HG03045 (cell line): ENCODE data around the gene BSPRY.
"Not testable (repeated sequence)": the region's sequence is repeated elsewhere in the genome, so short reads cannot be mapped to it uniquely, and the experiment has no call there.

Source experiments
- ATAC-seq: cut with Tn5 transposase; IDR thresholded peaks from one replicate; pipeline ENCODE4 v1.9.1; 2021; ENCODE audit warnings: mild to moderate bottlenecking, moderate library complexity; ENCODE audit not compliant: unreplicated experiment

BSPRY gene

DNA sequence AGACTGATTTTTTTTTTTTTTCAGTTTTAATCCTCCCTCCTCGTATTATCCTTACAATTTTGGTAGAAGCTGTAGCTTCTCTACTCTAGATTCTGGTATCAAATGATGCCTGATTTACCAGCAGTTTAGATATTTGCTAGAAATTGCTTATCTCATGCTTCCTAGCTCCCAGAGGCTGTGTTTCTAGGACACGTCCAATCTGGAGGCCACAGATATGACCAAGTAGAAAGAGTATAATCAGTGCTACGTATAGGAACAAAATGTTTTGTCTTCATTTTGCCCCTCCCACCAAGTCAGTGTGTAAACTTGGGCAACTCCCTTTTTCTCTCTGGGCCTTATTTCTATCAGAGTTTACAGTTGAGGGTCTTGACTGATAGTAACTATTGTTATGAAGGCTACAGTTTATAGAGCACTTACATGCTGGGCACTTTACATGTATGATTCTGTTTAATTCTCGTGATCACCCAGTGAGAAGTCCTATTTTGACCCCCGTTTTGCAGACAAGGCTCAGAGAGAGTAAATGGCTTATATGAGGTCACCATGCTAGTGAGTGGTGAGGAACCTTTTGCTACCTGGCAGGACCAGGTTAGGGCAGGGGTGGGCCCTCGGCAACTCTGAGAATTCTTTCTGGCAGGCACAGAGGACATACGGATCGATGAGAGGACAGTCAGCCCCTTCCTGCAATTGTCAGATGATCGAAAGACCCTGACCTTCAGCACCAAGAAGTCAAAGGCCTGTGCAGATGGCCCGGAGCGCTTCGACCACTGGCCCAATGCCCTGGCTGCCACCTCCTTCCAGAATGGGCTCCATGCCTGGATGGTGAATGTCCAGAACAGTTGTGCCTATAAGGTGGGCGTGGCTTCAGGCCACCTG, 19.9 kb downstream of the BSPRY start:
- ATAC-seq = no peak

DNA sequence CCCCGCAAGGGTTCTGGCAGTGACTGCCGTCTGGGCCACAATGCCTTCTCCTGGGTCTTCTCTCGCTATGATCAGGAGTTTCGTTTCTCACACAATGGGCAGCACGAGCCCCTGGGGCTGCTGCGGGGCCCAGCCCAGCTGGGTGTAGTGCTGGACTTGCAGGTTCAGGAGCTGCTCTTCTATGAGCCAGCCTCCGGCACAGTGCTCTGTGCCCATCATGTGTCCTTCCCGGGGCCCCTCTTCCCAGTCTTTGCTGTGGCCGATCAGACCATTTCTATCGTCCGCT, 20.5 kb downstream of the BSPRY start:
- no peak for ATAC-seq

DNA sequence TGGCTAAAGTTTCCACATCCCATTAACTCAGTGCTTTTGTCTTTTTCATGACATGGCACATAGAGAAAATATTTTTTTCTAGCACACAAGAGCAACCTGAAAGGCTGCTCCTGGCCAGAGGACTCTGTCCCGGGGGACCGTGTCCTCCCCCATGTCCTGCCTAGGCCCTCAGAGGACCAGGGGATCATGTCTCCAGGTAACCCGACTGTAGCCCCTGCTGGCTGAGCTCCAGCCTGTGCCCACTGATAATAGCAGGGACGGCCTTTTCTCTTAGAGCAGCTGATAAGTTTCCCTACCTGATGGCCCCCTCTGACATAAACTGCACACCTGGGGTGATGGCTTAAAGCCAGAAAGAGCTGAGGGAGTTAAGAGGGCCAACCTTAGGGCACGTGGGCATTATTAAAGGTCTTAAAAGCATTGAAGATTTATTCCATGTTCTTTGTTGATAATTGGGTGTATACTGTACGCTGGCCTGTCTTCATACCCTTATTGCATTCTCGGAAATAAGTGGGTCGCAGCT, 21.5 kb downstream of the BSPRY start:
- ATAC-seq = no peak

DNA sequence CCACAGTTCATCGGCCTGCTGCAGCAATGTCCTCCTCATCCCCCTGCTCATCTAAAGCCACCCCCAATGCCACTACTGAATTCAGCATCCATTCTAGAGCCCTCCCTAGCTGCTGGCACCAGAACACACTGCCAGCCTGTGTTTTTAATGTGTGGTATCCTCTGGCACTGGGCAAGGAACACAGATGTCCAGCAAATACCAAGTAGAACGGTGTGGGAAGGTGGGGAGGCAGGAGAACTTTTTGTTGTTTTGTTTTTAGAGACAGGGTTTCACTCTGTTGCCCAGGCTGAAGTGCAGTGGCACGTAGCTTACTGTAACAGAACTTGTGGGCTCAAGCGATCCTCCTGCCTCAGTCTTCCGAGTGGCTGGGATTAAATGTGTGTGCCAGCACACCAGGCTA, 22.7 kb downstream of the BSPRY start:
- no peak for ATAC-seq

DNA sequence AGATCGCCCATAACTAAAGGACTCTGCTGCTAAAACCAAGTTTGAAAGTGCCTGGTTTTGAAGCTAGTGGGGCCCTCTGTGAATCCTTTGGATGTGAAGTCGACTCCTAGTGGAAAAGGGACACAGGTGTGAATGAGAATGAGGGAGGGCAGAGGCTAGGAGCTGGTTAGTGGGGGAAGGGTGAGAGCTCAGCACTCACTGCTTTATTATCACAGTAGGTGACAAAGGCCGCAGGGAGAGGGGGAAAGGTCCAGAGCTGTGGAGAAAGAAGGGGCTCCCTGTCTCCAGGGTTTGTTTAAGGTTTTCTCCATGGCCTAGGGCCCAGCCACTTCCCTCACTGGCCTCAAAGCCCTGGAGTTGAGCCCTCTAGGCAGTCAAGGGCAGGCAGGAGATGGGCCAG, 23.9 kb downstream of the BSPRY start:
- ATAC-seq = no peak

- no peak for ATAC-seq
These were observed 24.5 kb downstream of the BSPRY start for GRCh38 chr9:113373676-113374392.

DNA sequence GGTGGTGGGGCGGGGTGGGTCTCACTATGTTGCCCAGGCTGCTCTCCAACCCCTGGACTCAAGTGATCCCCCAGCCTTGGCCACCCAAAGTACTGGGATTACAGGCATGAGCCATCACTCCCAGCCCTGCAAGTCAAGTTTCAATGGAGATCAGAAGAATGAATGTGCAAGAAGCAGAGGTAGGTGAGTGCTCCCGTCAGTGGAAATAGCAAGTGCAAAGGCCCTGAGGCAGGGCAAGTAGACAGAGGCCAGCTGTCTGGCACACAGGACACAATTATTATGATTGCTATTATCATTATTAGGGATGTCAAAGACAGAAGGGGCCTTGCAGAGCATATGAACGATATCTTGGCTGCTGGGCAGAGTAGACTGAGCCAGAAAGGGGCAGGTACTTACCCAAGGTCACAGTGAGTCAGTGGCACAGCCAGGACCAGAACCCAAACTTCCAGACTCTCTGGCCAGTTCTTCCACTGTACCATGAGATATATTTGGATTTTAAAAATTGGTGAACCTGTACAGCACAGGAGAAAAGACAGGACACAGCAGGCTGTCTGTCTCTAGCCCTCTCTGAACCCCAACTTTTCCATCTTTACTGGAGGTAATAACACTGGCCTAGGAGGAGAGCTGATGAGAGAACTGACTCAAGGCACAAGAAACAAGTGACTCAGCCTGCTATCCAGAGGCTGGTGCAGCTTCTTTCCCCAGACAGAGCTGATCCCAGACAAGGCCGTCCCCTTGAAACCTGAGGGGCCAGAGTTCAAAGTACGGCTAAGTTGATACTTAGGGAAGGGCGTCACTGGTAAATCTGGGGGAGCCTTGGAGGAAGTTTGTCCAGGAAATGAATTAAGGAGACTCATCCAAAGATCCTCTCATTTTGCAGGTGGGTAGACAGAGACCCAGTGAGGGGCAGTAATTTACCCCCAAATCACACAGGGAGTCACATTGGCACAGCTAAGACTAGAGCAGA, 26.0 kb downstream of the BSPRY start:
- no peak for ATAC-seq

DNA sequence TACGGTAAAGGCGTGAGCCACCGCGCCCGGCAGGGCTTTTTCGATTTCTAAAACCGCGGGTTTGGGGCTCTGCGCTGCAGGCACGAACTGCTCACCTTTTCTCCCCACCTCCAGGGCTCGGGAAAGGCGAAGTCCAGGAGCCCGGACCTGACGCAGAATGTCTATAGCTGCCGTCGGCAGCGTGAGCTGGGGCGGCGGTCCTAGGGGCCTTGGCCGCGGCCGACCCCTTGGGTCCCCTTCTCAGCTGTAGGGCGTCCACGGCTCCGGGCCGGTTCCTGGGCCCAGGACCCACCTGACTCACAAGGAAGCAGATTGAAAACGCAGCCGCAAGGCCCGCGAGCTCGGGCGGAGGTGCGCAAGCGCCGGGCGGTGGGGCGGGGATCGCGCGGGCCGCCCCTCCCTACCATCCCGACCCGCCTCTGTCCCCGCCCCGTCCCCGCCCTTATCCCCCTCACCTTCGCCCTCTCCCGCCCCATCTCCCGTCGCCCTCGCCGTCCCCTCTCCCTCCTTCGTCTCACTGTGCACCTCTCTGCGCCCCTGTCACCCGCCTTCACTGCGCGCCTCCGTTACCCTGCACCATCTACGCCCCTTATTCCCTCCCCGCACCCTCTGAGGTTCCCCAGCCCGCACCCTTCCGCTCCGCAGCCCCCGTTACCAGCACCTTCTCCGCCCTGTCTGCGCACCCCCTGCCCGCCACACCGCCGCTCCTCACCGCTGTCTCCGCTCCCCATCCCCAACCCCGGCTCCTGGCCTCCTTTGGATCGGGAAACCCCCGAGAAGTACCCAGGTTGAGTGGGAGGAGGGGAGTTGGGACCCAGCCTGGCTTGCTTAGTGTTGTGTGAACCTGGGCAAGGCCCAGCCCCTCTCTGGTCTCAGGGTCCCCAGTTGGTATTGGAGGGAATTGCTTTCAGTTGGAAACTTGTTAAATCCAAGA, 27.6 kb downstream of the BSPRY start, which contains the start of gene HDHD3:
Gene HDHD3 (minus strand): TSS at position 353 of the 934 bp plus-strand sequence. CDS start 2,632 bp downstream, outside the sequence.
- peak; percentile 86 for ATAC-seq

GRCh38 chr9:113379094-113379828, 29.9 kb downstream of the BSPRY start:
- ATAC-seq = not testable (repeated sequence)

DNA sequence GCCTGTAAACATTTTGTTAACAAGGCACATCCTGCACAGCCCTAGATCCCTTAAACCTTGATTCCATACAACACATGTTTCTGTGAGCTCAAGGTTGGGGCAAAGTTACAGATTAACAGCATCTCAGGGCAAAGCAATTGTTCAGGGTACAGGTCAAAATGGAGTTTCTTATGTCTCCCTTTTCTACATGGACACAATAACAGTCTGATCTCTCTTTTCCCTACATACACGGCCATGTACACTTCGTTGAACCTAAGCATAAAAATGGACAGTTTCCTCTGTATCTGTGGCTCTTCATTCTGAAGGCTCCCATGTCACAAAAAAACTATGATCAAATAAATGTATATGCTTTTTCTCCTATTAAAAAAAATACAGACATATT, 30.5 kb downstream of the BSPRY start:
- ATAC-seq = not testable (repeated sequence)

- ATAC-seq = no peak
These were observed 31.6 kb downstream of the BSPRY start for GRCh38 chr9:113380869-113381378.

DNA sequence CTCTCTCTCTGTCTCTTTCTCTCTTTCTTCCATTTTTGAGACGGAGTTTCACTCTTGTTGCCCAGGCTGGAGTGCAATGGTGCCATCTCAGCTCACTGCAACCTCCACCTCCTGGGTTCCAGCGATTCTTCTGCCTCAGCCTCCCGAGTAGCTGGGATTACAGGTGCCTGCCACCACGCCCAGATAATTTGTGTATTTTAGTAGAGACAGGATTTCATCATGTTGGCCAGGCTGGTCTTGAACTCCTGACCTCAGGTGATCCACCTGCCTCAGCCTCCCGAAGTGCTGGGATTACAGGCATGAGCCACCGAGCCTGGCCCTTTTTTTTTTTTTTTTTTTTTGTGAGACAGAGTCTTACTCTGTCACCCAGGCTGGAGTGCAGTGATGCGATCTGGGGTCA, 32.1 kb downstream of the BSPRY start:
- not testable (repeated sequence) for ATAC-seq

- ATAC-seq = no peak
These were observed 32.6 kb downstream of the BSPRY start for GRCh38 chr9:113381909-113382411.

GRCh38 chr9:113386571-113387393, 37.4 kb downstream of the BSPRY start:
- ATAC-seq = no peak

DNA sequence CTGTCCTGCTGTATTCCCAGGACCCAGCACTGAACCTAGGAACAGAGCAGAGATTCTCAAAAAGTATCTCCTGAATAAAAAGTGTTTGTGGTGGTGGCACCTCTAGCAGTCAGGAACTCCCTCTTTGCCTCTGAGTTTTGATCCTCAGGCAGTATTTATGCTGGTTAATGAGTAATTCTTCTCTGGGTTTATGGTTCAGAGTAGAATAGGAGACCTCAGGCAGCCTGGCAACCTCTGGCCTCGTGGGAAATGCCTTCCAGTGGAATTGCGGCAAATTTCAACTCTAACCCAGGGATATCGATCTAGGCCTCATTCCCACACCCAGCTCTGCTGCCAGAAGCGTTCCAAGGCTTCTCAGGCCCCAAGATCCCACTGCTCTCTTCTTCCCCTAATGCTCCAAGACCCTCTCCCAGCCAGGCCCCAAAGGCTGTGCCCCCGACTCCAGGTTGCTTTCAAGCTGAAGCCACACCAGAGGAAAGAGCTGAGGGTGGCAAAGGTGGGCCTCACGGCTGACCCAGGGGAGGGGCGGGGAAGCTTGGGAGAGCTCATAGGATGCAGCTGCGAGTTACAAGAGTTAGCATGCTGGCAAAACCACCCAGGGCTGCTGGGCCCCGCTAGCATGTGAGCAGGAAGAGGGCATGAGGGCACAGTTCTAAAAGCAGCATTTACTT, 38.4 kb downstream of the BSPRY start:
- ATAC-seq = no peak

- ATAC-seq = no peak
These were observed 39.5 kb downstream of the BSPRY start for GRCh38 chr9:113388833-113389232.

DNA sequence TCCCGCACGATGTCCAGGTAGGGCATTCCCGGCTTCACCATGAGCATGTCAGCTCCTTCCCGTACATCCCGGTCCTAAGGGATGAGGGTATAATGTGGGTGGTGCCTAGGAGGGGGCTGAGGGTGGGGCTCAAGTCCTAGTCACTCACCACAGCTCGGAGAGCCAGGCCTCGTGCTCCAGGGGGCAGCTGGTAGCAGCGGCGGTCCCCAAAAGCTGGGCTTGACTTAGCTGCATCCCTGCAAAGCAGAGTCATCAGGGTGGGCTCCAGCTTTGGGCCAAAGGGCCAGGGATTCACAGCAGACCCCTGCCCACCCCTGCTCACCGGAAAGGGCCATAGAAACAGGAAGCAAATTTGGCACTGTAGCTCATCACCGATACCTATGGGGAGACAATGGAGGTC, 40.1 kb downstream of the BSPRY start:
- ATAC-seq = no peak
